GM19395 (cell line): ENCODE results near the gene RDH13.
A peak's percentile ranks its signal among the peaks of the same experiment; 100 is the strongest.
"Not testable (repeated sequence)": the region's sequence is repeated elsewhere in the genome, so short reads cannot be mapped to it uniquely, and the experiment has no call there.

Experiments
- ATAC-seq: cut with Tn5 transposase; IDR thresholded peaks from one replicate; pipeline ENCODE4 v1.9.1; 2021; ENCODE audit warnings: mild to moderate bottlenecking, moderate library complexity; ENCODE audit not compliant: unreplicated experiment

Gene RDH13, protein sequence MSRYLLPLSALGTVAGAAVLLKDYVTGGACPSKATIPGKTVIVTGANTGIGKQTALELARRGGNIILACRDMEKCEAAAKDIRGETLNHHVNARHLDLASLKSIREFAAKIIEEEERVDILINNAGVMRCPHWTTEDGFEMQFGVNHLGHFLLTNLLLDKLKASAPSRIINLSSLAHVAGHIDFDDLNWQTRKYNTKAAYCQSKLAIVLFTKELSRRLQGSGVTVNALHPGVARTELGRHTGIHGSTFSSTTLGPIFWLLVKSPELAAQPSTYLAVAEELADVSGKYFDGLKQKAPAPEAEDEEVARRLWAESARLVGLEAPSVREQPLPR

DNA sequence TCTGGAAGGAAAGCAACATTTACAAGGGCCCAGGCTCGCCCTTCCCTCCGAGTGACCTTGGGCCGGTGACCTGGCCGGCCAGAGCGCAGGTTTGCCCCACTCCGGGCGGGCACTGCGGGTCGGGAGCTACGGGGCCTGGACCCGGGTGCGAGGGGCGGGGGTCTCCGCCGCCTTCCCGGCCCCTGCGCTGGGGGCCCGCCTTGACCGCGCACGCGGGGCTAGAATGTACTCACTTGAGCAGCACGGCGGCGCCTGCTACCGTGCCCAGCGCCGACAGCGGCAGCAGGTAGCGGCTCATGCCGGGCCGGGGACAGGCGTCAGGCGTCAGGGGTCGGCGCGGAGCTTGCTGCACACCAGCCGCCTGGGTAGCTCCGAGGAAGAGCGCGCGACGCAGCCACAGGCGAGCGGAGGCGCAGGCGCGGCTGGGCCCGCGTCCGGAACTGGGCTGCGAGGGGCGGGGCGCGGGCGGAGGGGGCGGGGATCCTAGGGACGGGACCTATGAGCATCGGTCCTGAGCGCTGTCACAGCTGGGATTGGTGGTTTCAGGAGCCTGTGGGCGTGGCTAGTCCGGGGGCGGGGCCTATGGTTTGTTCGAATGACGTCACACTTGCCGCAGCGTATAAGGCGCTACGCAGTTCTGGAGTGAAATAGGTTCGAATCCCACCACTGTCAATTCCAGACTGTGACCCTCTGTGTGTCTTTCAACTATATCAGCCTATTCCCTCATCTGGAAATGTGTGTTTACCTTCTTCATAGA, at the start of gene RDH13:
Gene RDH13 (minus strand): TSS at position 414 of the 757 bp plus-strand sequence. CDS start 116 bp downstream, at position 298.
- peak; percentile 81 for ATAC-seq

DNA sequence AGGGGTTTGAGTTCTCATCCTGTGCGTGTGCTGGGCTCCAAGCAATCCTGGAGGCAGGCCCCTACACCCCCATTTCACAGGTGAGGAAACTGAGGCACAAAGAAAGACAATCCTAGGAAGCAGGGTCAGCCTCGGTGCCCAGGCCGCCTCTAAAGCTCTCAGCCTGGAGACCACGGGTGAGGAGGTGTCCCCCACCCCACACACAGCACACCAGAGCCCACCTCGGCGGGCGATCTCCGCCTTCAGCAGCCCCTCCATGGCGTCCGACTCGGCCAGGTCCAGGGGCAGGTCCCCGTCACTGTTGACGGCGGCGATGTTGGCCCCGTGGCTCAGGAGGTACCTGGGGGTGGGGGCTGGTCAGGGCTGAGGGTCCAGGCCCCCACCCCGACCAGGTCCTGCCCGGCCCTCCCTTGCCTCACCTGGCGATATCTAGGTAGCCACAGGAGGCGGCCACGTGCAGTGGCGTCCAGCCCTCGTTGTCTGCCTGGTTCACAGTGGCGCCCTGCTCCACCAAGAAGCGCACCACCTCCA, 49.4 kb upstream of the RDH13 start:
- no peak for ATAC-seq

DNA sequence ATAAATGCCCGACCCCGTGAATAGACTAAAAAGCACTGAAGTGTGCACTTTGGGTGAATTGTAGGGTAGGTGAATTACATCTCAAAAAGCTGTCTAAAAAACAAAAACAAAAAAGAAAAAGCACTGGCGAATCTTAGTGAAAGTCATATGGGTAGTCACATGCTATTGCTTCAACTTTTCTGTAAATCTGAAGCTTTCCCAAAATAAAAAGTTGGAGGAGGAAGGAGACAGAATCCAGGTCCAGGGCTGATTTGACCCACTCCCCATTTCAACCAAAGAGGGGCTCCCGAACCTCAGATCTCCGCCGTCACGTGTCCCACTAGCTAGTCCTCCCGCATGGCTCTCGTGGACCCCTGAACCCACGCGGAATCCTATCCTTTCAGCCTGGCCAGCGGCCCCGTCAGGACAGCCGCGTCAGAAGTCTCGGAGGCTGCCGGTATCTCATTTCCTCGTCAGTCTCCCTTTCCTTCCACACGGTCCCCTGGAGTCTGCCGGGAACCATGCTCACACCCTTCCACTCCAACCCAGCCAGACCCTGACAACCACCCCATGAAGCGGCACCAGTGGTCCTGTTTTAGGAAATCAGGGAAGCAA, 48.4 kb upstream of the RDH13 start:
- ATAC-seq, result no peak

DNA sequence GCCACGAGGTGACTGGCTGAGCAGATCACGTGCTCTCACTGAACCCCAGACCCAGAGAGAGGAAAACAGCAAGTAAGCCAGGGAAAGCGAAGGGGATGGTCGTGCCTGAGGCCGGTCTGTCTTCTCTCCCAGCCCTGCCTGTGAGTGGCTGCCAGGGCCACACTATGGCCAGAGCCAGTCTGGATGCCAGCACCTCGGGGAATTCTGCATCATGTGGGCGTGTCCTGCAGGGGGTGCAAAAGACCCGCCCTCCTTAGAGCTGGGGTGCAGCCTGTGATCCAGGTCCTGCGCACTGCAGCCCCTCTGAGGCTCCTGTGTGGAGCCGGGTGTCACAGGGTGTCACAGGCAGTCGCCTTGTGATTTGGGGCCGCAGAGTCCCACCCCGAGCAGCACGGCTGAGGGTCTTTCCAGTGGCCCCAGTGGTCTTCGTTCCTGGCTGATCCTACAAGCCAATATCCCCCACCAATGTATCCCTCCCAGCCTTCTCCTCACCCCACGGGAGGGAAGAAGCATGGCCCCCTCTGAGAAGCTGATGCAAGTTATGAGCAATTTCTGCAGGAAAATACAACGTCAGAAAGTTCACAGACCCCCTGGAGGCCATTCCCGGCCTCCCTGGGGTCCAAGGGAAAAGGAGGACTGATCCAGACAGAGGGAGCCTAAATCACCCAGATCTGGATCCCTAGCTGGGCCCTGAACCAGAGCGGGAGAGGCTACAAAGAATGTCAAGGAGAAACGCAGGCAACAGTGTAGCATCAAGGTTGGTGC, 46.8 kb upstream of the RDH13 start:
- ATAC-seq, result no peak

DNA sequence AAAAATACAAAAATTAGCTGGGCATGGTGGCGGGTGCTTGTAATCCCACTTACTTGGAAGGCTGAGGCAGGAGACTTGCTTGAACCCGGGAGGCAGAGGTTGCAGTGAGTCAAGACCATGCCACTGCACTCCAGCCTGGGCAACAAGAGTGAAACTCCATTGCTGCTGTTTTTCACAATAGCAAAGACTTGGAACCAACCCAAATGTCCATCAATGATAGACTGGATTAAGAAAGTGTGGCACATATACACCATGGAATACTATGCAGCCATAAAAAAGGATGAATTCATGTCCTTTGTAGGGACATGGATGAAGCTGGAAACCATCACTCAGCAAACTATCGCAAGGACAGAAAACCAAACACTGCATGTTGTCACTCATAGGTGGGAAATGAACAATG, 44.3 kb upstream of the RDH13 start:
- ATAC-seq, result not testable (repeated sequence)

DNA sequence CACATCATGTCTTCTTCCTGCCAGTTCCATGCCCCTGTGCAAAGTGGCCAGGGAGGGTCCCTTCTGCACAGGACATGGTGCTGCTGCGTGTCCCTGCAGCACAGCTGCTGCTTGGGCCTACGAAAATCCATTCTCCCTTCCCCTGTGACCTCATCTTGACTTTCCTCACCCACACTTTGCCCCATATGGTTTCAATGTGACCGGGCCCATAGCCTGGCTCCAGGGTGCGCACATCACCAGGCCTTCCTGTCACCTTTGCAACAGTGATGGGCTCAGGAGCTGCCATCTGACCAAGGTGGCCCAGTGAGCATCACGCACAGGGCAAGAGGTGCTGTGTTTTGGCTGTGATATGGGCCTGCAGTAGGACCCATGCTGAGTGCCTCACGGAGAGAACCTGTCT, 43.6 kb upstream of the RDH13 start:
- ATAC-seq, result no peak

DNA sequence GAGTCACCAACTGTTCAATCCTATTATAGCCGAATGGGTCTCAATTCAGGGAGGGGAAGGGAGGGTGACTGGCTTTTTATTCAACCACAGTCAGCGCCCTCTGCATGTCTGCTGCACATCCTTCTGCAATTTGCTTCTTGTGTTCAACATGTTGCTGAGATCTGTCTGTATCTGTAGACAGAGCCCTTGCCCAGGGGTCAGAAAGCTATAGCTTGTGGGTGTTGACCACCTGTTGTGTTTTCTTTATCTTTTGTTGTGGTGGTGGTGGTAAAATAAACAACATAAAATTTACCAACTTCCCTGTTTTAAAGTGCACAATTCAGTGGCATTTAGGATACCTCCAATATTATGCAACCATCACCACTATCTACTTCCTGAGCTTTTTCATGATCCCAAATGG, 42.3 kb upstream of the RDH13 start:
- no peak for ATAC-seq

DNA sequence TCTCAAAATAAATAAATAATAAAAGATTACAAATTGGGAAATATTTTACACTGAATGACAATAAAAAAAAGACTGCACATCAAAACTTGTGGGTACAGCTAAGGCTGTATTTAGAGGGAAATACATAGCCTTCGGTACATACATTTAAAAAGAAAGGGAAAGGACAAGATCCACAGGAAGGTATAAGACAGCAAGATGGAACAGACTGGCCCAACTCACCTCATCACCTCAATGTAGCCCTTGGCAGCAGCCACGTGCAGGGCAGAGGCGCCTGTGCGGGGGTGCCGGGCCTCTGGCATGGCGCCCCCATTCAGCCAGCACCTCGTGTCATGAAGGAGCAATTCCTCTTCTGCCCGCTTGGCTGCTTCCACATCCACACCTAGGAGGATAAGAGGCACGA, 40.2 kb upstream of the RDH13 start:
- ATAC-seq, result no peak

DNA sequence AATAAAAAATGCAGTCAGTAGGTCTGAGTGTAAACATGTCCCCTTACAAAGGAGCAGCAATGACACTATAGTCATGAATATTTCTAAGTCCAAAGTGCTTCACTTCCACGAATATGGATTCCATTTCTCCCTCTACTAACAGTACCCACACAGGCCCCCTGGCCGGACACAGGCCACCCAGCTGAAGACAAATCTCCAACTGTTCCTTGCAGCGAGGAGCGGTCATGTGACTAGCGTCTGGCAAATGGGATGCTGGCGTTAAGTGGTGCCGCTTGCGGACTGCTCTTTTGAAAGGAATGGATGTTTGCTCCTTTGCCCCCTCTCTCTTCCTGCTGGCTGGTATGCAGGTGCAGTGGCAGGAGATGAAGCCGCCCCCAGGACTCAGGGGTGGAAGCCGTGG, 38.3 kb upstream of the RDH13 start:
- ATAC-seq, result no peak

DNA sequence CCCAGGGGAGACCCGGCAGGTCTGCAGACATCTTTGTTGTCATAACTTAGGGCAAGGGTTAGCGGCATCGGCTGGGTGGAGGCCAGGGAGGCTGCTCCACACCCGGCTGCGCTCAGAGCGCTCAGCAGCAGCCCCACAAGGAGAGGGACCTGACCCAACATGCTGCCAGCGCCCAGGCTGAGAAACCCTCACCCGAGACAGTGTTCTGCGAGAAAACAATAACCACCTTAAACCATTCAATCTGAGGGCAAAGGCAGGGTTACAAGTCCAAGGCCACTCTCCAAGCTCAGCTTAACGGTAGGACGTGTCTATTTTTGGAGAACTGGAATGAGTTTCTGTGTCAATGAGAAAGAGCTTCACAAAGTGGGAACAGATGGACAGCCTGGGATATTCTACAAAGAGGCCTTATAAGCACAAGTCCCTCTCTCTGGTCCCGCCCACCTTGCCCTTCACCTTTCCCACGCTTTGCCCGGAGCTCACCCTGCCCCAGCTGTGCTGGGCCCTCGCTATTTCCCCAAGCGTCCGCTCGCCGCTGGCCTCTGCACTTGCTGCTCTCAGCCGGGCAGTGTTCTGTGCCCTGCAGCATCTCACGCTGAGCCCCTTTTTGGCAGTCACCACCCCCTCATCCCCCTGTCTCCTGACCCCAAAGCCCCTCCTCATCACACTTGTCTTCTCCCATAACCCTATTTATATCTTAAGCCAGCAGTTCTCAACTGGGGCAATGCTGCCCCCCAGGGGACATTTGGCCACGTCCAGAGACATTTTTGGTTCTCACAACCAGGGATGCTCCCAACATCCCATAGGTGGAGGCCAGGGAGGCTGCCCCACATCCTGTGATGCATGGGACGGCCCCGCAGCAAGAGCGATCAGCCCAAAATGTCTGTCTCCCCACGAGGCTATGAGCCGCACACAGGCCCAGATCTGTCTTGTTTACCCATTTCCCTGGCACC, 36.9 kb upstream of the RDH13 start:
- ATAC-seq, result no peak

DNA sequence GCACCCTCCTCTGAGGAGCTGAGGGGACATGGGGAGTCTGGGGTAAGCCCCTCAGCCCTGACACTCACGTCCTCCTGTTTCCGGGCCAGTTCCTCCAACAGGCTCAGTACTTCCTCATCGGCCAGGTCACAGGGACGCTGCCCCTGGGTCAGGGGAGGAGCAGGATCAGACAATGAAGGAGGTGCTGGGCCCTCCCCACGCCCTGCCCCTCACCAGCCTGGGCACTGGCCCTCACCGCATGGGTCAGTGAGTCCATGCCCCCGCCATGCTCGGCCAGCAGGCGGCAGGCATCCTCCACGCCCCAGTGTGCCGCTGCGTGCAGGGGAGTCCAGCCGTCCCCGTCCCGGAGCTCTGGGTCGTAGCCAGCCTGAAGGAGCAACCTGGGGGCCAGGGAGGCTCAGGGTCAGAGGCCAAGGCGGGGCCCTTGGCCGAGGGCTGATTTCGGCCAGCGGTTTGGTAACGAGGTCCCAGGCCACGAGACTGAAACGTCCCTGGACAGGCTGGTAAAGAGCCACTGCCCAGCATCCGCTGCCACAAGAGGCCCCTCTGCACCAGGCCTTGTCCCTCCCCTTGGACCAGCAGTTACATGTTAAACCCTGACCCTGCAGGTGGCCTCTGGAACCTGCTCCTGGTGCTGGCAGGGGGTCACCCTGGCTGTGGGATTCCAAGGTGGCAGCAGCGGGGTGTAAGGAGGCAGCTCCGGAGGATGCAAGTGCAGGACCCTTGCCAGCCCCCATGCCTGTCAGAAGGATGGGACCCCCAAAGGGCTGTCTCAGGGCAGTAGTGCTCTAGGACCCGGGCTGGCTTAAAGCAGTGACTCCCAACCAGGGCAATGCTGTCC, 36.0 kb upstream of the RDH13 start:
- ATAC-seq, result no peak

DNA sequence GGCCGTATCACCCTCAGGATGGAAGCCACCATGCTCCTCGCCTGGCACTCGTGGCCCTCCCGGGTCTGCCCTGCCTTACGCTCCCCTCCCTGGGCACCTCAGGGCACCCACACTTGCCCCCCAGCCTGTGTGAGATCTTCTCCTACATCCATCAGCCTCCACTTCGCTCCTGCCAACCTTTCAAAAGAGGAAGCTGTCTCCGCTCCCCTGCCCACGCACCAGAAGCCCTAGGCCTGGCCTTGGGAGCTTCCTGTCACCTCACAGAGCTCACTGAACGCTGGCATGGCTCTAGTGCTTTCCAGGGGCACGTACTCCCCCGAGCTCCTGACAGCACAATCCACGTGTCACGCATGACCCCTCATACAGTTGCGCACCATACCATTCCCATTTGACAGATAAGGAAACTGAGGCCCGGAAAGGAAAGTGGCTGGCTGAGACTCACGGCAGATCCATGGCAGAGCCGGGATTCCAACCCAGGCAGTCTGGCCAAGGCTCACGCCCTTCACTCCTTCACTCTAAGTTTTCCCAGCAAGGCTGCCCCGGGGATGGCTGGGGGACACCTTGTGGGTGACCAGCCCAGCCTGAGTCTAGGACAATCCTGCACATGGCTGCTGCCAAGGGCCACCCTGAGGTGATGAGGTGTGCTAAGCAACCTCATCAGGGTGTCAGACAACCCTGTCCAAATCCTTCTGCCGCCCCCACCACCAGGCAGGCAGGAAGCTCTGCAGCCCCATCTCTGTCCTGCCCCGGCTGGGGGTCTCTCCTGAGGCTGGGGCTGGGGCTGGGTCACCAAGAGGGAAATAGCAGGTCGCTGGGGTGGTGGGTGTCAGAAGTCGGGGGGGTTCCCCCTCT, 35.1 kb upstream of the RDH13 start:
- ATAC-seq, result no peak

DNA sequence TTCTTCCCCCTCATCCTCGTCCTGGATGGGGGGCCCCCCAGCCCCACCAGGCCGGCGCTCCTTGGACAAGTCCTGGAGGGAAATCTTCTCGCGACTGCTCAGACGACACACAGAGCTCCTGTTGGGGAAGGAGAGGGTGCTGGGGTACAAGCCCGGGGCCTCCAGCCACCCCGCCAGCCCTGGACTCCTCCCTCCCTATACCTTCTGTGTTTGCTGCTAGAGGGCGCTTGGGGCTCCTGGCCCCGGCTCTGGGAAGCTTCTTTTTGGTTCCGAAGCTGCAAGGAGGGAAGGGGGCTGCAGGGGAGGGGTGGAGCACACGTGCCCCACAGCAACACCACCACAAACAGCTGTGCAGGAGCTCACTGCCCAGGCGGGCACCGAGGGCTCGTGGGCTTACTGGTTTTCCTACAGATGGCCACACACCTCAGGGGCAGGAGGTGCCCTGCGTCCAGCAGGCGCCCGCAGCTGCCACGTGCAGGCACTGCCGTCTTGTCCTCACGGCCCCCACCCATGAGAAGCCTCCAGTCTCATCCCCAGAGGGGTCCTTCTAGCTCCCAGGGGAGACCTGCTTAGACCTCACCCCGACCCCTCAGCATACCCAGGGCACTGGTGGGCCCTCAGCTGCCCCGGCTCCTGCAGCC, 33.2 kb upstream of the RDH13 start:
- ATAC-seq, result no peak

DNA sequence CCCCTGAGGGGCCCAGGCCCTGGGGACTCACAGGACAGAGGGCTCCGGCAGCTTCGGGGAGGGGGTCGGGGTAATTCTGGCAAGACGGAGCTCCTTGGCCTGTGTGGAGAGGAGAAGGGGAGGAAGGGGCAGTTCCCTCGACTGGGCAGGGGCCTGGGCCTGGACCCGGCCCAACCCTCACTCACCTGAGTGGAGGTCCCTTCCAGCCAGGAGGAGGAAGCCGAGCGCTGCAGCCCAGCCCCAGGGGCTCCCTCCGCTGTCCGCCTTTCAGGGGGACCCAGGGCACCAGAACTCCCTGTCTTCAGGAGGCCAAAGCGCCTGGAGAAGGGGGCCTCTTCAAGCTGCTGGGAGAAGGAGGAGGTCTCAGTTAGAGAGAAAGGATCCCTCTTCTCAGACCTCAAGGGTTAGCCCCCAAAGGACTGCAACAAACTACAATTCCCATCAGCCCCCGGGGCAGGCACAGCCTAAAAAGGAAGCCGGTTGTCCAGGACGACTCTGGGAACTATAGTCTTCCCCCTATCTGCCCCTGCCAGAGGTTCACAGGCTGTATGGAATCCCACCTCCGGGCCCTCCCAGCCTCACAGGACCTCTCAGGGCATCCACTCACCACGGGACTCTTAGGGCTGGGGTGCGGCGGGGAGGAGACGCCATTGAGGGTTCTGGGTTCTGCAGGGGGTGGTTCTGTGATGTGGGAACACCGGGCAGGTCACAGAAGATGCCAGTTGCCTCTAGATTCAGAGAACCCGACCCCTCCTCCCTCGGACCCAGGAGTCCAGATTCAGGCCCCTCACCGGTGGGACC, 32.5 kb upstream of the RDH13 start:
- ATAC-seq, result no peak

DNA sequence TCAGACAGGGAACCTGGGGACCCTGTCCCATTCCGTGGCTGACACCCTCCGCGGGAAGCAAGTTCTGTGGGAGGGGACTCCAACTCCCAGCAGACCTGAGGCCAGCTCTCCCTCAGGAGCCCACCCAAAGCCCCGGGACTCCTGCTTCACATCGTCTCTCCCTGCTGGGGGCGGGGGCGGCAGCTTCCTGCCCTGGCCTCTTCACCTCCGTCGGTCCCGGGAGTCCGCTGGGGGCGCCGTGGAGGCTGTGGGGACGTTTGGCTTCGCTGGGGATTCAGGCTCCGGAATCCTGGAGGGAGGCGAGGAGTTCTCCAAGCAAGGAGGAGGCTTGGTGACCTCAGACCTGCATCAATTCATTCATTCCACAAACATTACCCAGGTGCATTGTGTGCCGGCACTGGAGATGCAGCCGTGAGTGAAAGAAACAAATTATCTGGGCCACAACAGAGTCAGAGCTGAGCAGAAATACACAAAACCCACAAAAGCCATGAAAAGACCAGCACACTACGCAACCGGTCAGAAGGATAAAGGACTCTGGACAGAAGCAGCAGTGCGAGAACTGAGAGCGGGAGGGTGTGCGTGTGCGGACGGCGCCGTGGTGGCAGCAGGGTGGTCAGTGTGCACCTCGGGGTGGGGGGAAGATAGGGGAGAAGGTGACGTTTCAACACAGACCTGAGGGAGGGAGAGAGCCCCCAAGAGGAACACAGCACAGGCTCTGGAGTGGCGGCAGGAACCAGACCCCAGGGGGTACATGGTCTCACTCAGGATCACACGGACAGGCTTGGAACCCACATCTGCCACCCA, 31.7 kb upstream of the RDH13 start:
- ATAC-seq, result no peak
